Naive thymus-derived CD4-positive, alpha-beta T cell (primary cell): Measurements from ENCODE around the gene FAM234A. TPM values are rescaled to one million over a fixed set of nuclear protein-coding genes. Genes with fewer than 3 reads are reported as not detected.
"Not testable (repeated sequence)": the region's sequence is repeated elsewhere in the genome, so short reads cannot be mapped to it uniquely, and the experiment has no call there.

ENCODE experiments used
- ATAC-seq: fragments of 150-1000 bp; cut with Tn5 transposase; 2 replicates; pipeline ENCODE4 v1.10.0; 2021; ENCODE audit warnings: mild to moderate bottlenecking, moderate library complexity
- CTCF ChIA-PET: fragments of 350-600 bp; sonication (Branson Sonifier 250); formaldehyde crosslinking; loops from one replicate; lab custom pipeline; 2021; ENCODE audit warnings: antibody characterized with exemption; lab: Charles Lee
- POLR2A ChIA-PET: fragments of 350-600 bp; sonication (Branson Sonifier 250); formaldehyde crosslinking; loops from one replicate; lab custom pipeline; 2021; ENCODE audit warnings: antibody characterized with exemption, inconsistent platforms; lab: Charles Lee
- DNase-seq, 9 donors: peaks; one replicate each; pipeline versions ENCODE4 v3.0.0 to v3.0.0-alpha.2; 2020 to 2022; ENCODE audit warnings: mixed read lengths in 1 of 9
- H3K27ac ChIP-seq: one replicate; pipeline ENCODE4 v1.7.0; 2013; ENCODE audit warnings: mild to moderate bottlenecking, low read depth, low read length, moderate library complexity
- H3K27me3 ChIP-seq, 2 donors: one replicate each; pipeline ENCODE4 v1.7.0; 2013; ENCODE audit warnings: low read length in 2 of 2, mild to moderate bottlenecking in 2 of 2, moderate library complexity in 2 of 2; ENCODE audit not compliant: control insufficient read depth in 2 of 2, insufficient read depth in 2 of 2
- H3K36me3 ChIP-seq, 3 experiments: 1 replicate in 2 of 3; 2 replicates in 1 of 3; pipeline ENCODE4 v1.7.0; 2013; ENCODE audit warnings: low read length in 3 of 3, mild to moderate bottlenecking in 3 of 3, moderate library complexity in 1 of 3; ENCODE audit not compliant: insufficient read depth in 3 of 3, control insufficient read depth in 2 of 3
- H3K4me1 ChIP-seq, 2 donors: one replicate each; pipeline ENCODE4 v1.7.0; 2013; ENCODE audit warnings: low read length in 2 of 2, mild to moderate bottlenecking in 2 of 2, moderate library complexity in 1 of 2; ENCODE audit not compliant: control insufficient read depth in 2 of 2, insufficient read depth in 2 of 2
- H3K4me3 ChIP-seq: 2 replicates; pipeline ENCODE4 v1.7.0; 2013; ENCODE audit warnings: mild to moderate bottlenecking, low read length
- H3K9me3 ChIP-seq, 3 experiments: 1 replicate in 2 of 3; 2 replicates in 1 of 3; pipeline ENCODE4 v1.7.0; 2013; ENCODE audit warnings: low read length in 3 of 3; ENCODE audit not compliant: control insufficient read depth in 2 of 3
- H3K27ac Mint-ChIP-seq, 9 donors: one replicate each; pipeline ENCODE4 v1.8.0; 2020 to 2022; ENCODE audit warnings: mixed read lengths in 9 of 9, mild to moderate bottlenecking in 8 of 9, moderate library complexity in 5 of 9, inconsistent platforms in 2 of 9
- H3K27me3 Mint-ChIP-seq, 5 donors: one replicate each; pipeline ENCODE4 v1.8.0; 2021 to 2022; ENCODE audit warnings: mixed read lengths in 5 of 5, mild to moderate bottlenecking in 1 of 5
- H3K36me3 Mint-ChIP-seq, 5 donors: one replicate each; pipeline ENCODE4 v1.8.0; 2020 to 2022; ENCODE audit warnings: mixed read lengths in 5 of 5, mild to moderate bottlenecking in 3 of 5, inconsistent platforms in 1 of 5
- H3K4me1 Mint-ChIP-seq, 7 donors: one replicate each; pipeline ENCODE4 v1.8.0; 2020 to 2022; ENCODE audit warnings: mixed read lengths in 7 of 7, mild to moderate bottlenecking in 3 of 7, inconsistent platforms in 1 of 7
- H3K4me3 Mint-ChIP-seq, 10 donors: one replicate each; pipeline ENCODE4 v1.8.0; 2020 to 2022; ENCODE audit warnings: mild to moderate bottlenecking in 10 of 10, mixed read lengths in 10 of 10, moderate library complexity in 6 of 10, inconsistent platforms in 2 of 10
- H3K9me3 Mint-ChIP-seq, 11 donors: one replicate each; pipeline ENCODE4 v1.8.0; 2020 to 2022; ENCODE audit warnings: mixed read lengths in 11 of 11, mild to moderate bottlenecking in 4 of 11, inconsistent platforms in 1 of 11, moderate library complexity in 1 of 11
- intact Hi-C, 2 donors: fragments of 100-400 bp; cut with micrococcal nuclease; formaldehyde crosslinking; loops; one replicate each; pipeline ENCODE4 v1.15.1; 2023
- polyA plus RNA-seq, 2 donors: library from polyadenylated mRNA; unstranded; fragments of 300-500 nt; fragmentation: Illumina TruSeq; gene quantifications; one replicate each; pipeline ENCODE4 v1.2.3, GENCODE V29; 2021
- total RNA-seq, 6 experiments: library from RNA in 5 of 6; stranded (reverse) in 5 of 6; gene quantifications; 1 replicate in 5 of 6; 2 replicates in 1 of 6; pipeline ENCODE4 v1.2.3 and lab custom pipeline; 2021 to 2026

The FAM234A gene
- total and polyA plus RNA-seq, 7 experiments from 2014 or later, result 30.4 to 43.9 (median 32.9) TPM

DNA sequence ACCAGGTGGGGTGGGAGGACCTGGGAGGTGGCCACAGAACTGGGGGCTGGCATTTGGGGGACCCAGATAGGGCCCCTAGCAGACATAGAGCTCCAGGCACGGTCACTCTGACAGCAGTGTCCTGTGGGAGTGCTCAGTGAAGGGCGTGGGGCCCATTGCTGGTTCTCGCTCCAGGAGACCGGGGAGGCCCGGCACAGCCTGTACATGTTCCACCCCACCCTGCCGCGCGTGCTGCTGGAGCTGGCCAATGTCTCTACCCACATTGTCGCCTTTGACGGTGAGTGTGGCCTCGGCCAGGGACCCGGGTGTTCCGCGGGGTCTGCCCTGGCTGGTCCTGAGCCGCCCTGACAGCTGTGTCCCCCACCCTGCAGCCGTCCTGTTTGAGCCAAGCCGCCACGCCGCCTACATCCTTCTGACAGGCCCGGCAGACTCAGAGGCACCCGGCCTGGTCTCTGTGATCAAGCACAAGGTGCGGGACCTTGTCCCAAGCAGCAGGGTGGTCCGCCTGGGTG lies 29.9 kb downstream of the FAM234A start:
- no peaks in the 10 kb centered on the region for H3K27me3 ChIP-seq
- DNase-seq (no peak), ATAC-seq (no peak)
- Mint-ChIP-seq H3K4me3 (no peak overlapping the region), H3K27ac (no peak overlapping the region), H3K36me3 (peaks cover 0 to 10% (median 4%) of the 10 kb centered on the region in 5 donors), H3K27me3 (no peaks in the 10 kb centered on the region), H3K4me1 (peaks cover 0 to 7% (median 0%) of the 10 kb centered on the region in 7 donors), H3K9me3 (peaks cover 0 to 3% (median 0%) of the 10 kb centered on the region in 11 donors)
- POLR2A ChIA-PET, result interaction anchor here (1.2 kb wide), 1 partner anchor 30 kb away, joined by 3 read pairs; the partner anchor contains the start of gene FAM234A
- H3K27ac ChIP-seq, result no peak overlapping the region
- intact Hi-C loops, result no loop called here
- peaks cover 0 to 57% (median 0%) of the 10 kb centered on the region in 3 experiments for H3K36me3 ChIP-seq
- CTCF ChIA-PET, result no interaction called here
- no peaks in the 10 kb centered on the region for H3K4me1 ChIP-seq
- H3K4me3 ChIP-seq, result no peak overlapping the region
- H3K9me3 ChIP-seq, result no peaks in the 10 kb centered on the region

DNA sequence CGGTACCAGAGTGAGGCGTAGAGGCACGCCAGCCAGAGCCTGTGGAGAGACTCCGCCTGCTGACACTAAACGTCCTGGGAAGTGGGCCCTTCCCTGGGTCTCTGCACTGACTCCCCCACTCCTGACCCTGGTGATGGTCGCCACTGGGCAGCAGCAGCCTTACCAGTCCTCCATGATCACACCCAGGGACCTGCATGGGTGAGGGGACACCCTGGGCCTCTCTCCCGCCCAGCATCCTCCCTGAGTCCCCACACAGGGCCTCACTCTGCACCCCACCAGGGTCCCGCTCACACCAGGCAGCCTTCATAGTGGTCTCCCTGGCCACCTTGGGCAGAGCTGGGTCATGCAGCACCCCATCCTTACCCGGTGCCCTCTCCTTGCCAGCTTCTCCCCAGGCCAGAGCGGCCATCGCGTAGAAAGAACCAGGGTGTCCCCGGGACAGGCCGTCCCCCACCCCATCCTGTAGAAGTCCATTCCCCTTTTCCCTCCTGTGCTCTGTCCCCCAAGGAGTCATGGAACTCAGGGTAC lies 30.4 kb downstream of the FAM234A start:
- H3K36me3 Mint-ChIP-seq, result peaks cover 0 to 9% (median 4%) of the 10 kb centered on the region in 5 donors
- POLR2A ChIA-PET, result interaction anchor here (1.2 kb wide), 1 partner anchor 30 kb away, joined by 3 read pairs; the partner anchor contains the start of gene FAM234A
- Histone ChIP-seq H3K36me3 (peaks cover 0 to 51% (median 0%) of the 10 kb centered on the region in 3 experiments), H3K9me3 (no peaks in the 10 kb centered on the region), H3K27me3 (no peaks in the 10 kb centered on the region), H3K27ac (no peak overlapping the region), H3K4me3 (no peak overlapping the region), H3K4me1 (no peaks in the 10 kb centered on the region)
- no peak for ATAC-seq
- H3K27me3 Mint-ChIP-seq, result no peaks in the 10 kb centered on the region
- H3K9me3 Mint-ChIP-seq, result peaks cover 0 to 3% (median 0%) of the 10 kb centered on the region in 11 donors
- no peak for DNase-seq
- H3K4me3 Mint-ChIP-seq, result no peak overlapping the region
- intact Hi-C loops, result no loop called here
- peaks cover 0 to 7% (median 0%) of the 10 kb centered on the region in 7 donors for H3K4me1 Mint-ChIP-seq
- CTCF ChIA-PET, result no interaction called here
- H3K27ac Mint-ChIP-seq, result no peak overlapping the region

DNA sequence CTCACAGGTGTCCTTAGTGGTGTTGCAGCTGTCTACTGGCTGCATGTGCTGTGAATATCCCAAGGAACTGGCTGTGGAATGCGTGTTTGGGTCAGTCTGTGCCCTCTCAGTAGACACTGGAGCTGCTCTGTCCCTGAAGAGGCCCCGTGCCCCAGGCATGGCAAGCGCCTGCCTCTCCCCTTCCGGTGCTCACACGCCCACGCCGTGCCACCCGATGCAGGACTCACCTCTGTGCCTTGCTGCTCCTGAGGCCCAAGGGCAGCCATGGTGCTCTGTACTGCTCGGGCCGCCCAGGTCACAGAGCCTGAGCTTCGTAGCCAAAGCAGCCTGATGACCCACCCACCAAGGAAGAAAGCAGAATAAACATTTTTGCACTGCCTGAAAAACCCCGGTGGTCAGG lies 31.1 kb downstream of the FAM234A start:
- Mint-ChIP-seq H3K36me3 (peaks cover 0 to 4% (median 3%) of the 10 kb centered on the region in 5 donors), H3K9me3 (peaks cover 0 to 3% (median 0%) of the 10 kb centered on the region in 11 donors), H3K27ac (peak overlapping the region in 1 of 9 donors; percentile 11), H3K27me3 (no peaks in the 10 kb centered on the region), H3K4me3 (no peak overlapping the region), H3K4me1 (peaks cover 0 to 7% (median 0%) of the 10 kb centered on the region in 7 donors)
- Histone ChIP-seq H3K4me3 (no peak overlapping the region), H3K27ac (no peak overlapping the region), H3K4me1 (no peaks in the 10 kb centered on the region), H3K27me3 (no peaks in the 10 kb centered on the region), H3K9me3 (no peaks in the 10 kb centered on the region), H3K36me3 (peaks cover 0 to 45% (median 0%) of the 10 kb centered on the region in 3 experiments)
- CTCF ChIA-PET, result no interaction called here
- DNase-seq (no peak), ATAC-seq (no peak)
- POLR2A ChIA-PET, result interaction anchor here (1.2 kb wide), 1 partner anchor 31 kb away, joined by 3 read pairs; the partner anchor contains the start of gene FAM234A
- intact Hi-C loops, result no loop called here

DNA sequence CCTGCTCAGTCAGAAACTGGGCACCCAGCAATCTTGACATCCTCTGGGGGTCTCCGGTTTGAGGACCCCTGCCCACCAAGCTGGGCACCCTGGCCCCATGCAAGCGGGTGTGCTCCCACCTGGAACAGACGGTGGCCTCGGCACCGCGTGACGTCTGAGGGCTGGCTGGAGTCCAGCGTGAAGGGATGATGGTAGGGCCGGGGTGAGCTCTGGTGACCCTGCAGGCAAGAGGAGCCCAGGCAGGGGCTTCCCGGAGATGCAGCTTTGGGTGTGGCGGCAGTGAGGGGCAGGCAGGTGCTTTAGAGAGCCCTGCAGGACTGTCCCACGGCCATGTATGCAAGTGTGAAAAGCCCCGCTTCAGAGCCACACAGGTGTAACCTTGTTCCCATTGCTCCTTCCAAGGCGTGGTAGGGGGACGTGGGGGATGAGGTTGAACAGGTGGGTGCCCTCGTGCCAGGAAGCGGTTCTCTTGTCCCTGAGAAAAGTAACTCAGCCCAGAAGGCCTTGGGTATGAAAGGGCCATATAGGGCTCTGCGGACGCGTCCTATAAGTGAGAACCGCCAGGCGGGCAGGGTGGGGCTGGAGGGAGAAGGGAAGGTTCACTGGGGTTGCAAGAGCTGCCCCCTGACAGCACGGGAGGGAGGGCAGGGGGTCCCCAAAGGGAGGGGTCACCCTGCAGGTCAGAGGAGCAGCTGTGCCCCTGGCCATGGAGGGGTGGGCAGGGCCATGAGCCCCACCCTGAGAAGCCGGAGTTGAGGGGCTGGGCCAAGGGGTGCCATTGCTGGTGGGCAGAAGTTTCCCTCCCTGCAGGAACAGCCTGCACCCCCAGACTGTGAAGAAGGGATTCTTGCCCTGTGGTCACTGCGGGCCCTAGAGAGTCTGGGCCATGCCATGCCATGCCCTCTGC lies 31.9 kb downstream of the FAM234A start:
- POLR2A ChIA-PET, result no interaction called here
- H3K27ac Mint-ChIP-seq, result no peak overlapping the region
- no peak for ATAC-seq

DNA sequence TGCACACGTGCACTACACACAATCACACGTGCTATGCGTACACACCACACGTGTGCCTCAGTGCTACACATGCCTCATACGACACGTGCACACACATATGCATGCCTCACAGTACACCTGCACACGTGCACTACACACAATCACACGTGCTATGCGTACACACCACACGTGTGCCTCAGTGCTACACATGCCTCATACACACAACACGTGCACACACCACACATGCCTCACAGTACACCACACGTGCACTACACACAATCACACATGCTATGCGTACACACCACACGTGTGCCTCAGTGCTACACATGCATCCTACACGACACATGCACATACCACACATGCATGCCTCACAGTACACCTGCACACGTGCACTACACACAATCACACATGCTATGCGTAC lies 32.9 kb downstream of the FAM234A start:
- H3K4me1 ChIP-seq, H3K9me3 ChIP-seq, H3K4me3 Mint-ChIP-seq, H3K27ac ChIP-seq, H3K36me3 Mint-ChIP-seq, CTCF ChIA-PET, H3K4me3 ChIP-seq, H3K9me3 Mint-ChIP-seq, H3K27ac Mint-ChIP-seq, H3K27me3 ChIP-seq, intact Hi-C loops, DNase-seq, H3K4me1 Mint-ChIP-seq, ATAC-seq, H3K27me3 Mint-ChIP-seq, POLR2A ChIA-PET: not testable (repeated sequence)
- peaks cover 0 to 27% (median 0%) of the 10 kb centered on the region in 3 experiments for H3K36me3 ChIP-seq

More for the DNA sequence above, 31.9 kb downstream of the FAM234A start:
- Mint-ChIP-seq H3K4me3 (no peak overlapping the region), H3K9me3 (peaks cover 0 to 3% (median 0%) of the 10 kb centered on the region in 11 donors), H3K27me3 (no peaks in the 10 kb centered on the region), H3K36me3 (peaks cover 0 to 4% (median 0%) of the 10 kb centered on the region in 5 donors), H3K4me1 (peaks cover 0 to 7% (median 0%) of the 10 kb centered on the region in 7 donors)
- no peaks in the 10 kb centered on the region for H3K4me1 ChIP-seq
- no peaks in the 10 kb centered on the region for H3K27me3 ChIP-seq
- H3K9me3 ChIP-seq, result no peaks in the 10 kb centered on the region
- peaks cover 0 to 37% (median 0%) of the 10 kb centered on the region in 3 experiments for H3K36me3 ChIP-seq
- intact Hi-C loops, result no loop called here
- no peak overlapping the region for H3K4me3 ChIP-seq
- H3K27ac ChIP-seq, result no peak overlapping the region
- CTCF ChIA-PET, result no interaction called here
- DNase-seq, result peak in 1 of 9 donors; percentile 5

DNA sequence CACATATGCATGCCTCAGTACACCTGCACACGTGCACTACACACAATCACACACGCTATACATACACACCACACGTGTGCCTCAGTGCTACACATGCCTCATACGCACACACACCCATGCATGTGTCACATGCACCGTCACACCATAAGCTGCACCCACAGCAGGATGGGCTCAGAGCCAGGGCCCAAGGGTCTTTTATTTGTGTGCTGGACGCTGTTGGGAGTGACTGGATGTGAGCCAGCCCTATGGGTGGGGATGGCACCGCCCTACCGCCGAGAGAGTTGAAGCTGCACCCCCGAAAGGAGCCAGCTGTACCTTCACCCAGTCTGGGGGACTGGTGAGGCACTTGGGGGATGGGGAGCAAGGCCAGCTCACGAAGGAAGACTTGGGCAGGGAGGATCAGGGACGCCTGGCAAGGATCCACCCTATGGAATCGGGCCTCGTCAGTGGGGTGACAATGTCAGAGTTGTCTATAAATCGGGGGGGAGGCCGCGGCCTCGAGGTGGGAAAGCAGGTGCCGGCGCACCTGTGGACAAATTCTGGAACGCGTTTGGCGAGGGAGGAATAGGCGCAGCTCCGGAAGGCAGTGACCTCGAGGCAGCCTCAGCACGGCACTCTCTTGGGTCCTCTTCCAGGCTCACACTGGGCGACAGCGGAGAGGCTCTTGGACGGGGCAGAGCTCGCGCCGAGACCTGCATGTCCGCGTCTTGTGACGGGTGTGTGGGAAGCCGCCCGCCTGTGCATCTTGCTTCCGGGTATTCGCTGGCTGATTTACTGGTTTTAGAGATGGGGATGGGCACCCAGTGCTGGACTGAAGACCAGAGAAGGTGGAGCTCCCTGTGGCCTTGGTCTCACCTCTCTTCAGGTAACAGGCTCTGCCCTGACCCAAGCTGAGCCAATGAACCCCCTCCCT lies 33.8 kb downstream of the FAM234A start:
- Histone ChIP-seq H3K9me3 (no peaks in the 10 kb centered on the region), H3K27ac (no peak overlapping the region), H3K36me3 (peaks cover 0 to 21% (median 0%) of the 10 kb centered on the region in 3 experiments), H3K4me3 (no peak overlapping the region), H3K27me3 (no peaks in the 10 kb centered on the region), H3K4me1 (no peaks in the 10 kb centered on the region)
- H3K27ac Mint-ChIP-seq, result no peak overlapping the region
- no peak overlapping the region for H3K4me3 Mint-ChIP-seq
- peaks cover 0 to 7% (median 0%) of the 10 kb centered on the region in 7 donors for H3K4me1 Mint-ChIP-seq
- no peak for ATAC-seq
- H3K9me3 Mint-ChIP-seq, result peaks cover 0 to 3% (median 0%) of the 10 kb centered on the region in 11 donors
- ChIA-PET POLR2A (no interaction called here), CTCF (no interaction called here)
- no peak for DNase-seq
- intact Hi-C loops, result no loop called here
- H3K27me3 Mint-ChIP-seq, result no peaks in the 10 kb centered on the region
- no peaks in the 10 kb centered on the region for H3K36me3 Mint-ChIP-seq
